Activated naive CD8-positive, alpha-beta T cell treated with anti-CD3 and anti-CD28 coated beads for 36 hours (primary cell): Measurements from ENCODE around the gene STARD3. TPM values are rescaled to one million over a fixed set of nuclear protein-coding genes. Genes with fewer than 3 reads are reported as not detected.

ENCODE experiments used
- DNase-seq: peaks from one replicate; pipeline ENCODE4 v3.0.0; 2021
- H3K27ac Mint-ChIP-seq: one replicate; pipeline ENCODE4 v1.8.0; 2022; ENCODE audit warnings: mild to moderate bottlenecking, moderate library complexity, mixed read lengths
- H3K27me3 Mint-ChIP-seq: one replicate; pipeline ENCODE4 v1.8.0; 2022; ENCODE audit warnings: mild to moderate bottlenecking, mixed read lengths
- H3K36me3 Mint-ChIP-seq: one replicate; pipeline ENCODE4 v1.8.0; 2021; ENCODE audit warnings: mild to moderate bottlenecking, mixed read lengths
- H3K4me1 Mint-ChIP-seq: one replicate; pipeline ENCODE4 v1.8.0; 2021; ENCODE audit warnings: mixed read lengths
- H3K4me3 Mint-ChIP-seq: one replicate; pipeline ENCODE4 v1.8.0; 2022; ENCODE audit warnings: mild to moderate bottlenecking, moderate library complexity, mixed read lengths
- H3K9me3 Mint-ChIP-seq: one replicate; pipeline ENCODE4 v1.8.0; 2022; ENCODE audit warnings: mixed read lengths
- total RNA-seq, 2 experiments: library from RNA; stranded (reverse); gene quantifications; one replicate each; pipeline ENCODE4 v1.2.3, GENCODE V29; 2021

STARD3 gene
- total RNA-seq, 2 experiments from 2014 or later = 47.9 to 53.2 TPM

DNA sequence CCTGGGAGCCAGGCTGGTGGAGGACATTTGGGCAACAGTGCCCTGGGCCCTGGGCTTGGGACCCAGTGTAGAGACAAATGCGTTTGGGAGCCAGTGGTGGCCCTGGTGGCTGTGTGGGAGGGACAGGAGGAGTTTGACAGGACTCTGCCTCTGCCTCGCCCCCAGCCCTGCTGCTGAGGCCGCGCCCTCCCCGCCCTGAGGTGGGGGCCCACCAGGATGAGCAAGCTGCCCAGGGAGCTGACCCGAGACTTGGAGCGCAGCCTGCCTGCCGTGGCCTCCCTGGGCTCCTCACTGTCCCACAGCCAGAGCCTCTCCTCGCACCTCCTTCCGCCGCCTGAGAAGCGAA is 16.3 kb downstream of the STARD3 start:
- DNase-seq = no peak
- Mint-ChIP-seq H3K9me3 (no peaks in the 10 kb centered on the region), H3K4me1 (peaks cover 38% of the 10 kb centered on the region), H3K27ac (no peak overlapping the region), H3K4me3 (no peak overlapping the region), H3K27me3 (no peaks in the 10 kb centered on the region), H3K36me3 (peaks cover 4% of the 10 kb centered on the region)

DNA sequence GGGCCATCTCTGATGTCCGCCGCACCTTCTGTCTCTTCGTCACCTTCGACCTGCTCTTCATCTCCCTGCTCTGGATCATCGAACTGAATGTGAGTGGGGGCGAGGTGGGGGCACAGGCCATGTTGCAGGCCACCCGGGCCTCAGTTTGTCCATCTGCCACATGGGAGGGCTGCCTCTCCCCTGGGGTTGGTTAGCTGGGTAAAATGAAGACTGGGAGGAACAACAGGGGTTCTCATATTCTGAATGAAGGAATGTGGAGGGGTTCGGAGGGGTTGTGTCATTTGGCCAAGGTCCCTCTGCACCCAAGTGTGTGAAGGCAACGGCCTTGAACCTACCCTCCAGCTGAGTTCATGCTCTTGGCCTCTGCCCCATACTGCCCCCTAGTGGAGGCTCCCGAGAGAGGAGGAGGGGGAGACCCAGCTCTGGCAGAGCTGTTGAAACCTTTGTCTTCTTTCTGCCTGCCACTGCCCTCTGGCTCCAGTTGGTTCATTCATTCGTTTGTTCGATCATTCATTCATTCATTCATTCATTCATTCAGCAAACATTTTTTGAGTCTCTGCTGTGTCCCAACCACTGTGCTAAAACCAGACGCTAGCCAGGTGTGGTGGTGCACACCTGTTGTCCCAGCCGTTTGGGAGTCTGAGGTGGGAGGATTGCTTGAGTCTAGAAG is 16.9 kb downstream of the STARD3 start:
- Mint-ChIP-seq H3K4me3 (no peak overlapping the region), H3K4me1 (peaks cover 38% of the 10 kb centered on the region), H3K27ac (no peak overlapping the region), H3K36me3 (peaks cover 4% of the 10 kb centered on the region), H3K9me3 (no peaks in the 10 kb centered on the region), H3K27me3 (no peaks in the 10 kb centered on the region)
- DNase-seq = peak; percentile 73

DNA sequence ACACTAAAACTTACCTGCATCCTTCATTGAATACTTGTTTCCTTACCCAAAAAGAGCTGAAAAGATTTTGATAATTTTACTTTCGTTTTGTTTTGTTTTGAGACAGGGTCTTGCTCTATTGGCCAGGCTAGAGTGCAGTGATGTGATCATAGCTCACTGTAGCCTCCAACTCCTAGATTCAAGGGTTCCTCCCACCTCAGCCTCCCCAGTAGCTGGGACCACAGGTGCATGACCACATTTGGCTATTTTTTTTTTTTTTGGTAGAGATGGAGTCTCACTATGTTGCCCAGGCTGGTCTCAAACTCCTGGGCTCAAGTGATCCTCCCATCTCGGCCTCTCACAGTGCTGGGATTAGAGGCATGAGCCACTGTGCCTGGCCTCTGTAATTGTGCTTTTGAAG is 18.2 kb downstream of the STARD3 start:
- no peak overlapping the region for H3K27ac Mint-ChIP-seq
- H3K4me1 Mint-ChIP-seq = peaks cover 46% of the 10 kb centered on the region
- H3K4me3 Mint-ChIP-seq = no peak overlapping the region
- no peak for DNase-seq
- peaks cover 4% of the 10 kb centered on the region for H3K36me3 Mint-ChIP-seq
- no peaks in the 10 kb centered on the region for H3K27me3 Mint-ChIP-seq
- no peaks in the 10 kb centered on the region for H3K9me3 Mint-ChIP-seq

DNA sequence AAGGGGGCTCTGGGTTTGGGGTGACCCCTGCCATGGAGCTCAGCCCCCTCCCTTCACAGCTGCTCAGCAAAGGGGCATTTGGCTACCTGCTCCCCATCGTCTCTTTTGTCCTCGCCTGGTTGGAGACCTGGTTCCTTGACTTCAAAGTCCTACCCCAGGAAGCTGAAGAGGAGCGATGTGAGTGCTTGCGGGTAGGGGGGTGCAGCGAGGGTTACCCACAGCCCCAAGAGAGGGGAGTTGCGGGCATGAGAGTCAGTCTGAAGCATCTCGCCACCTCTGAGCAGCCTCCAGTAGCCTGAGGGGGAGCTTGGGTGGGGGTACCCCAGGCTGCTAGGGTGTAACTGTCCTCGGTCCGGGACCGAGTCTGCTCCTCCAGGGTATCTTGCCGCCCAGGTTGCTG is 21.4 kb downstream of the STARD3 start:
- Mint-ChIP-seq H3K27ac (peak overlapping the region; percentile 39), H3K36me3 (peaks cover 6% of the 10 kb centered on the region), H3K27me3 (no peaks in the 10 kb centered on the region), H3K9me3 (no peaks in the 10 kb centered on the region), H3K4me3 (no peak overlapping the region), H3K4me1 (peaks cover 40% of the 10 kb centered on the region)
- no peak for DNase-seq

DNA sequence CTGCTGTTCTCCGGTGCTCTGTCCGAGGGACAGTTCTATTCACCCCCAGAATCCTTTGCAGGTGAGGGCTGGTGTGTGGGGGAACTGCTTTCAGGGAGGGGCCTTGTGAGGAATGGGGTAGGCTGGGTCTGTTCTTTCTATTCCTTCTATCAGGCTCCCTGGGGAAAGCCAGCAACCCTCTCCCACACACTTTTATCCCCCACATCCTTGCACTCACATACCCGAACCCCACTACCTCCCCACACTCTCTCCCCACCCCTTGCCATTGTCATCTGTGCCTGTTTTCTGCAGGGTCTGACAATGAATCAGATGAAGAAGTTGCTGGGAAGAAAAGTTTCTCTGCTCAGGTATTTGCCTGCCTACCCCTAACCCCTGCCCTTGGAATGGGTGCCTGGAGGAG is 21.8 kb downstream of the STARD3 start:
- Mint-ChIP-seq H3K27ac (no peak overlapping the region), H3K9me3 (no peaks in the 10 kb centered on the region), H3K36me3 (peaks cover 6% of the 10 kb centered on the region), H3K4me1 (peaks cover 37% of the 10 kb centered on the region), H3K27me3 (no peaks in the 10 kb centered on the region), H3K4me3 (no peak overlapping the region)
- DNase-seq = no peak

DNA sequence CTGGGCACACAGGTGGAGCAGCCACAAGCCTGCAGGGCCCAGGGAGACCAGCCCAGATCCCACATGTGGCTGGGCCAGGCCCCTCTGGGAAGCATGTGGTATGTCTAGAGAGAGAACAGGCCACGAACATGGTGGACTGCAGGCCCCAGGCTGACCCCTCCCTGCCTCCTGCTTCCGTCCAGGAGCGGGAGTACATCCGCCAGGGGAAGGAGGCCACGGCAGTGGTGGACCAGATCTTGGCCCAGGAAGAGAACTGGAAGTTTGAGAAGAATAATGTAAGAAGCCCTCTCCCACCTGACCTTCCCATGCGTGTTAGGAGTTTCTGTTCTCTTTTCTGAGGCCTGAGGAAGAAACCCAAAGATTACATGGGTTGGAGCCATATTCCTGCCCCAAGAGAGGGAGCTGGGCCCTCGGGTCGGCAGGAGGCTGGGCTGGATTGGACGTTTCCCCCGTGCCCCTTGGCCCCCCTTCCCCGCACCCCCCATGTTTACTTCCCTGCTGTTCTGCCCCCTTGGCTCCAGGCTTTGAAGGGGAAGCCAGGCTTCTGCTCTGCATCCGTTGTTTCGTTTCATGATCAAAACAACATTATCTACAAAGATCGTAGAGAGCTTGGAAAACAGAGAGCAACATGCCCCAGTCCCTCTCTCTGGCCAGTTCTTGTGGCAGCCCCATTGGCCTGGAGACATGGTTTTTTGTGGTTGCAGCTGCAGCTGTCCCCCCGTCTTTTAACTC is 22.5 kb downstream of the STARD3 start:
- Mint-ChIP-seq H3K4me3 (no peak overlapping the region), H3K27me3 (no peaks in the 10 kb centered on the region), H3K27ac (peak overlapping the region; percentile 42), H3K36me3 (peaks cover 6% of the 10 kb centered on the region), H3K4me1 (peaks cover 35% of the 10 kb centered on the region), H3K9me3 (no peaks in the 10 kb centered on the region)
- DNase-seq = no peak

DNA sequence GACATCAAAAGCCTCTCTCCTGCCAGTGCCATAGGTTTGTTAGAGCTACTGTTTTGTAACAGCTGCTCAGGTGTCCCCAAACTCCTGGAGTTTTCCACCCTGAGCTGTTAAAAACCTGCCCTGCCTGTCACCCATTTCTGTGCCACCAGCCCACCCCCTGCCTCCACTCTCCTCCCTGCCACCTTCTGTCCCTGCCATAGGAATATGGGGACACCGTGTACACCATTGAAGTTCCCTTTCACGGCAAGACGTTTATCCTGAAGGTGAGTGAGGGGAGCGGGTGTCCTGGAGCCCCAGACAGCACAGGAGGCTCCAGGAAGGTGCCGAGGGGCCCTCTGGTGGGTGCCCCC is 23.0 kb downstream of the STARD3 start:
- H3K36me3 Mint-ChIP-seq = peaks cover 6% of the 10 kb centered on the region
- H3K4me1 Mint-ChIP-seq = peaks cover 35% of the 10 kb centered on the region
- no peak overlapping the region for H3K4me3 Mint-ChIP-seq
- H3K27ac Mint-ChIP-seq = peak overlapping the region; percentile 29
- DNase-seq = no peak
- H3K27me3 Mint-ChIP-seq = no peaks in the 10 kb centered on the region
- H3K9me3 Mint-ChIP-seq = no peaks in the 10 kb centered on the region

DNA sequence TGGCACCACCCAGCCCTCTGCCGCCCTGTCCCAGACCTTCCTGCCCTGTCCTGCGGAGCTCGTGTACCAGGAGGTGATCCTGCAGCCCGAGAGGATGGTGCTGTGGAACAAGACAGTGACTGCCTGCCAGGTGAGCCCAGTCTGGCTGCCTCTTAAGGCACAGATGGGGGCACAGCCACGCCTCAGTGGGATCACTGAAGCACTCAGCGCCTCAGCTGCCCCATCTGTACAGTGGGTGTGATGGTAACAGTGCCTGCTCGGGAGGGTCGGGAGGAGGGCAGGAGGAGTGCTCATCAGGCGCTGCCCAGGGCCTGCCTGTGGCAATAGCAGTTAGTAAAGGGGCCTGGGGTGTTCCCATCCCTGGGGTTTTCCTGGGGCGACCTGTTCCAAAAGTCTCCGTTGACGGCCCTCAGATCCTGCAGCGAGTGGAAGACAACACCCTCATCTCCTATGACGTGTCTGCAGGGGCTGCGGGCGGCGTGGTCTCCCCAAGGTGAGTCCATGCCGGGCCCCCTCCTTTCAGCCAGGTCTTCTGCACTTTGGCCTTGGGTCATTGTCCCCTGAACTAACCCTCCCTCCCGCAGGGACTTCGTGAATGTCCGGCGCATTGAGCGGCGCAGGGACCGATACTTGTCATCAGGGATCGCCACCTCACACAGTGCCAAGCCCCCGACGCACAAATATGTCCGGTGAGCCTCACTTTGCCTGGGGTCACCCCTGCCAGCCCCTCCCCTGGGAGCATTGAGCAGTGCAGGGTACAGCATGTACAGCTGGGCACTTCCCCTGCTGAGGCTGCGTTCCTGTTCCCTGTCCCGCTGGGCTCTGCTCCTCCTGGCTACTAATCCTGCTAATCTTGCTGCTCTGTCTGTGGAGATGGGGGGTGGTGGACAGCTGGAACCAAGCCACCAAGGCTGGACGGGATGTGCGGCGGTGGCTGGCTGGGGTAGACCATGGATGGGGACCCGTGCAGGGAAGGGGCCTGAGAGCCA is 23.7 kb downstream of the STARD3 start:
- H3K36me3 Mint-ChIP-seq = peaks cover 2% of the 10 kb centered on the region
- H3K27me3 Mint-ChIP-seq = no peaks in the 10 kb centered on the region

DNA sequence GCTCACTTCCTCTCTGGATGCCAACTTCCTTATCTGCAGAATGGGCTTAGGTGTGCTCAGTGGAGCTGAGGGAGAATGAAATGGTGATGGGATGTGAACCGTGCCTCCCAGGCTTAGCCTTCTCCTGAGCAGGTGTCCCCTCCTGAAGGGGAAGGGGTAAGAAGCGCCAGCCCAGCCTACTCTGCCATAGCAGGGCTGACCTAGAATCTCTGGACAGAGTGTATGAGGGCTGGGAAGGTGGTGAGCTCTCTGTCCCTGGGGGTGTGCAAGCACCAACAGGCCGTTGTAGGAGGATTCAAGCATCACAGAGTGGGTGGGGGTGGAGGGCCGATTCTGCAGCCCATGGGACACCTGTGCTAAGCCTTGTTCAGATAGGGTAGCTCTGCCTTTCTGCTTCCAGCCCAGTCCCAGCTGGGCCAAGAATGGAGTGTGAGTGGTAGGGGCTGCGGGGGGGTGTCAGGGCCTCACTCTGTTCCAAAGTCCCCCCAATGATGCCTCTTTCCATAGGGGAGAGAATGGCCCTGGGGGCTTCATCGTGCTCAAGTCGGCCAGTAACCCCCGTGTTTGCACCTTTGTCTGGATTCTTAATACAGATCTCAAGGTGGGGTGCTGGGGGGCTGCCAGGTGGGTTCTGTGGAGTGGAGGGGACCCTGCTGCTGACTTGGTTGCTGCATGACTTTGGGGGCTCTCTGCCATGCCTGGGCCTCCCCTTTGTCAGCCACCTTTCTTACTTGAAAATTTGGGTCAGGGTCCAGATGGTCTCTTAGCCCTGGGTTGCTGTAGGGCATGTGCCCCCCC is 25.0 kb downstream of the STARD3 start:
- Mint-ChIP-seq H3K27ac (no peak overlapping the region), H3K36me3 (peaks cover 2% of the 10 kb centered on the region), H3K4me3 (no peak overlapping the region), H3K27me3 (peaks cover 10% of the 10 kb centered on the region), H3K9me3 (no peaks in the 10 kb centered on the region), H3K4me1 (peaks cover 26% of the 10 kb centered on the region)
- DNase-seq = no peak

More for the DNA sequence above, 23.7 kb downstream of the STARD3 start:
- Mint-ChIP-seq H3K4me3 (no peak overlapping the region), H3K27ac (no peak overlapping the region), H3K9me3 (no peaks in the 10 kb centered on the region), H3K4me1 (peaks cover 28% of the 10 kb centered on the region)
- no peak for DNase-seq

DNA sequence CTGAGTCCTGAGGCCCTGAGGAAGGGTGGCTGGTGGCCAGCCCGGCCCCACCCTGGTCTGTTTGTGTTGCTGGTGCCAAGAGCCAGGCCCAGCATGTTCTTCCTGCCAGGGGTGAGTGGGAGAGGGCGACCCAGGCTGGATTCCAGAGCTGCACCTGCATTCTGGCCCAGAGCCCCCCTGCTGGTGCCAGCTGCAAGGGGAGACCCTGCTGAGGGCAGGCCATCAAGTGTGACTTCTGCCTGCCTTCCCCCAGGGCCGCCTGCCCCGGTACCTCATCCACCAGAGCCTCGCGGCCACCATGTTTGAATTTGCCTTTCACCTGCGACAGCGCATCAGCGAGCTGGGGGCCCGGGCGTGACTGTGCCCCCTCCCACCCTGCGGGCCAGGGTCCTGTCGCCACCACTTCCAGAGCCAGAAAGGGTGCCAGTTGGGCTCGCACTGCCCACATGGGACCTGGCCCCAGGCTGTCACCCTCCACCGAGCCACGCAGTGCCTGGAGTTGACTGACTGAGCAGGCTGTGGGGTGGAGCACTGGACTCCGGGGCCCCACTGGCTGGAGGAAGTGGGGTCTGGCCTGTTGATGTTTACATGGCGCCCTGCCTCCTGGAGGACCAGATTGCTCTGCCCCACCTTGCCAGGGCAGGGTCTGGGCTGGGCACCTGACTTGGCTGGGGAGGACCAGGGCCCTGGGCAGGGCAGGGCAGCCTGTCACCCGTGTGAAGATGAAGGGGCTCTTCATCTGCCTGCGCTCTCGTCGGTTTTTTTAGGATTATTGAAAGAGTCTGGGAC is 25.8 kb downstream of the STARD3 start:
- H3K4me3 Mint-ChIP-seq = no peak overlapping the region
- H3K36me3 Mint-ChIP-seq = peaks cover 2% of the 10 kb centered on the region
- peaks cover 24% of the 10 kb centered on the region for H3K4me1 Mint-ChIP-seq
- peaks cover 13% of the 10 kb centered on the region for H3K27me3 Mint-ChIP-seq
- no peak overlapping the region for H3K27ac Mint-ChIP-seq
- no peak for DNase-seq
- H3K9me3 Mint-ChIP-seq = no peaks in the 10 kb centered on the region

DNA sequence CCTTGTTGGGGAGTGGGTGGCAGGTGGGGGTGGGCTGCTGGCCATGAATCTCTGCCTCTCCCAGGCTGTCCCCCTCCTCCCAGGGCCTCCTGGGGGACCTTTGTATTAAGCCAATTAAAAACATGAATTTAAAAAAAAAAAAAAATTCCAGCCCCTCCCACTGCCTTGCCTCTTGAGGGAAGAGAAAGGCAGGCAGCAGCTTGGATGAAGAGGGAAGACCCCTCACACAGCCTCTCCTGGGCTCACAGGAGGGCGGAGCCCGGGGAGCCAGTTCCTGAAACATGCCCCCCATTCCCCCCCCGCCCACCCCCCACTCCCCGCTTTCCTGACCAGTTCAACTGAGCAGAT is 26.4 kb downstream of the STARD3 start:
- H3K27ac Mint-ChIP-seq = no peak overlapping the region
- no peak for DNase-seq
- peaks cover 19% of the 10 kb centered on the region for H3K4me1 Mint-ChIP-seq
- peaks cover 15% of the 10 kb centered on the region for H3K27me3 Mint-ChIP-seq
- no peaks in the 10 kb centered on the region for H3K9me3 Mint-ChIP-seq
- H3K4me3 Mint-ChIP-seq = no peak overlapping the region
- peaks cover 2% of the 10 kb centered on the region for H3K36me3 Mint-ChIP-seq

DNA sequence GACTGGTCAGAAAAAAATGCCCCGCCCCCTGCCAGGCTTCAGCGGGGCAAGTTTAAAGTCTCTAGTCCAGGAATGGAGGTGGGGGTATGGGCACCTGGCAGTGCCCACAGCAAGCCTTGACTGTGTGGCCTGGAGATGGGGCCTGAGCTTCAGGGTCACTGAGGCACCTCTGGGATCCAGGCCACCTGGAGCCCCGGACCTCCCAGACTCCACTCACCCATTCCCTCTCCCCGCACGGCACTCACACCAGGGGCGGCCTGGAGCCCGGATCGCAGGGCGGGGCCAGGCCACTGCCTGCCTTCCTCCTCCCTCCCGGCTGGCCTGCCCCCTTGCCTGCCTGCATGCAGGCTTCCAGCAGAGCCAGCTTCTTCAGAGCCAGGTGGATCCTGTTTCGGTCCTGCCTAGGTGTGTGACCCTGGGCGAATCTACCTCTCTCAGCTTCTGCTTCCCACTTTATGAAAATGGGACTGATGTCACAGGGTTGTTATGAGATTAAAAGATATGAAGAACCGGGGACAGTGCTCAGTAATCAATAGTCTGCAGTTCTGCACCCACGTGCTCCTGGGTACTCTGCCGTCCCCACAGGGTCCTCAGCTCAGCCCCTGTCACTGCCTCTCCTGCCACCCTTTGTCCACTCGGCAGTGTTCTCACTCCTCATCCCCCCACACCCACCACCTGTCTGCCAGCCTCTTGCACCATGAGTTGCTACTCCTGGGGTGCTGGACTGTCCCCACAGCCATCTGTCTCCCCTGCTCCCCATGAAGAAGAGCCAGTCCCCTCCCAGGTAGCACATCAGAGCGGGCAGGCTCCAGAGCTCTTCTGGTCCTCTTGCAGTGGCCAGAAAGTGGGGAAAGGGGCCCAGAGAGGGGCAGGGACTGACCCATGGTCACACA is 27.0 kb downstream of the STARD3 start:
- Mint-ChIP-seq H3K27me3 (peaks cover 20% of the 10 kb centered on the region), H3K36me3 (peaks cover 2% of the 10 kb centered on the region), H3K4me3 (no peak overlapping the region), H3K4me1 (peaks cover 17% of the 10 kb centered on the region), H3K27ac (no peak overlapping the region), H3K9me3 (no peaks in the 10 kb centered on the region)
- no peak for DNase-seq
